Astrocyte of the cerebellum (primary cell): ENCODE results near the gene KIF26A.

Experiments used
- DNase-seq: peaks from one replicate; pipeline ENCODE4 v3.0.0-alpha.2; 2011; ENCODE audit warnings: low read depth
- H3K4me3 ChIP-seq: 2 replicates; pipeline ENCODE4 v1.5.1; 2011; ENCODE audit warnings: mild to moderate bottlenecking, low read depth, low read length, moderate library complexity
- in situ Hi-C: cut with HindIII; loops from 2 replicates; pipeline ENCODE4 v1.10.0; 2017; ENCODE audit warnings: low sequenced_read_pairs
- TF ChIP-seq, protein P1 (sequence below): IDR thresholded peaks from 2 replicates; pipeline ENCODE4 v1.5.1; 2012; ENCODE audit warnings: low read length, low read depth, moderate library complexity, mild to moderate bottlenecking; ENCODE audit errors: missing control alignments

Gene KIF26A

DNA sequence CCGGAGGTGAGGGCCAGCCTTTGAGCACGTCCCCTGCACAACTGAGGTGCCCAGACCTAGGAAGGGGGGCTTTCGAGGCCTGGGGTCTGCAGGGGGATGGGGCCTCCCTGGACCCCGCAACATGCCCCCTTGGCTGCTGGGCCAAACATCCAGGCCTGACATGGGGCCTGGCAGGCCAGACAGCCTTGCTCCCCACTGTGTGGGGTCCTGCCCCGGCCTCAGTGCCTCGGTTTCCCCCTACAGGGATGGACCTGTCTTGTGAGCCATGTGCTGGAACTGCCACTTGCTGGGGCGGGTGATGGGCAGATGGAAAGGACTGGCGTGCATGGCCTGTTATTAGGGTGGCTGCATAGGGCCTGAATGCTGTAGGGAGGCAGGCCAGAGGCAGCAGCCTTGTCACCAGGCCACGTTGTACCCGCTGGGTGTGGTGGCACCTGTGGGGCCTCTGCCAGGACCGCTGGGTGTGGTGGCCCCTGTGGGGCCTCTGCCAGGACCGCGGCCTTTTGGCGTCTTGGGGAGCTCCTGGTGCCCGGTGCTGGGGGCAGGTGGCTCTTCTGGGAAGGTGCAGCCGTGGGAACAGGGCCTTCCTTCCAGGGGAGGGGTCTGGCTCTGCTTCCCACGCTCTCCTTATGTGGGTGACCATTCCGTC is 32.4 kb upstream of the KIF26A start:
- TF ChIP-seq, protein P1, sequence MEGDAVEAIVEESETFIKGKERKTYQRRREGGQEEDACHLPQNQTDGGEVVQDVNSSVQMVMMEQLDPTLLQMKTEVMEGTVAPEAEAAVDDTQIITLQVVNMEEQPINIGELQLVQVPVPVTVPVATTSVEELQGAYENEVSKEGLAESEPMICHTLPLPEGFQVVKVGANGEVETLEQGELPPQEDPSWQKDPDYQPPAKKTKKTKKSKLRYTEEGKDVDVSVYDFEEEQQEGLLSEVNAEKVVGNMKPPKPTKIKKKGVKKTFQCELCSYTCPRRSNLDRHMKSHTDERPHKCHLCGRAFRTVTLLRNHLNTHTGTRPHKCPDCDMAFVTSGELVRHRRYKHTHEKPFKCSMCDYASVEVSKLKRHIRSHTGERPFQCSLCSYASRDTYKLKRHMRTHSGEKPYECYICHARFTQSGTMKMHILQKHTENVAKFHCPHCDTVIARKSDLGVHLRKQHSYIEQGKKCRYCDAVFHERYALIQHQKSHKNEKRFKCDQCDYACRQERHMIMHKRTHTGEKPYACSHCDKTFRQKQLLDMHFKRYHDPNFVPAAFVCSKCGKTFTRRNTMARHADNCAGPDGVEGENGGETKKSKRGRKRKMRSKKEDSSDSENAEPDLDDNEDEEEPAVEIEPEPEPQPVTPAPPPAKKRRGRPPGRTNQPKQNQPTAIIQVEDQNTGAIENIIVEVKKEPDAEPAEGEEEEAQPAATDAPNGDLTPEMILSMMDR = no peak
- H3K4me3 ChIP-seq = no peak overlapping the region
- DNase-seq = no peak
- in situ Hi-C loops = no loop called here

DNA sequence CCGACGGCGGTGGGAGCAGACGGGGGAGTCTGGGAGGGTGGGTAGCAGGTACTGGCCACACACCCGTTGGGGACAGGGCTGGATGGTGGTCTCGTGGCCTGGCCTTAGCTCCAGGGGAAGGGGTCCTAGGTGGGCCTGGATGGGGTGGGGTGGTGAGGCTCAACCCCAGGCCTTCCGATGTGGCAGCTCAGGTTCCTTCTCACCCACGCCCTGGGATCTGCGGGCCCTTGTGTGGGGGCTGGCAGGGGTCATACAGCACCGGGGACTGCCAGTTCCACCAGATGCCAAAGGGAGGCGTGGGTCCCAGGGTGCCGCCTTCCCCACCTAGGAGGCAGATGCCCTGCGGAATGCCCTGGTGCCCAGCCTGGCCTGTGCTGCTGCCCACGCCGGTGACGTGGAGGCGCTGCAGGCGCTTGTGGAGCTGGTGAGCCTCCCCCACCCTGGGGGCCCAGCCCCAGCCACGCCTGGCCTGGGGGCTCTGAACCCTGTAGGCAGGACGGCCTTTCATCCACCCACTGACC is 31.9 kb upstream of the KIF26A start:
- H3K4me3 ChIP-seq = no peak overlapping the region
- TF ChIP-seq, protein P1 = no peak
- DNase-seq = no peak
- in situ Hi-C loops = no loop called here

DNA sequence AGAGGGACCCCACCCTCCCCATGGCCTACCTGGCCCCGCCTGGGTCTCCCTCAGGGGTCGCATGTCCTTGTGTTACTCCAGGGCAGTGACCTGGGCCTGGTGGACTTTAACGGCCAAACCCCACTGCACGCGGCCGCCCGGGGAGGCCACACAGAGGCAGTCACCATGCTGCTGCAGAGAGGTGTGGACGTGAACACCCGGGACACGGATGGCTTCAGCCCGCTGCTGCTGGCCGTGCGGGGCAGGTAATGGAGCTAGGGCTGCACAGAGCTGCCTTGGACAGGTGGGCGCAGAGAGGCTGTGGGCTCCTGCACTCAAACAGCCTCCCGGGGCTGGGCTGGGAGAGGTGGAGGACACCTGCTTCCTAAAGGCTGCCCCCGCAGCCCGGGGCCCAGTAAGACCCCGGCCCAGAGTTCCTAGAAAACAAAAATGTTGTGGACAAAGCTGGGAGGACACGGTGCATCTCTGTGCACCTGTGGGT is 31.2 kb upstream of the KIF26A start:
- H3K4me3 ChIP-seq = no peak overlapping the region
- DNase-seq = no peak
- TF ChIP-seq, protein P1 = no peak
- in situ Hi-C loops = no loop called here

DNA sequence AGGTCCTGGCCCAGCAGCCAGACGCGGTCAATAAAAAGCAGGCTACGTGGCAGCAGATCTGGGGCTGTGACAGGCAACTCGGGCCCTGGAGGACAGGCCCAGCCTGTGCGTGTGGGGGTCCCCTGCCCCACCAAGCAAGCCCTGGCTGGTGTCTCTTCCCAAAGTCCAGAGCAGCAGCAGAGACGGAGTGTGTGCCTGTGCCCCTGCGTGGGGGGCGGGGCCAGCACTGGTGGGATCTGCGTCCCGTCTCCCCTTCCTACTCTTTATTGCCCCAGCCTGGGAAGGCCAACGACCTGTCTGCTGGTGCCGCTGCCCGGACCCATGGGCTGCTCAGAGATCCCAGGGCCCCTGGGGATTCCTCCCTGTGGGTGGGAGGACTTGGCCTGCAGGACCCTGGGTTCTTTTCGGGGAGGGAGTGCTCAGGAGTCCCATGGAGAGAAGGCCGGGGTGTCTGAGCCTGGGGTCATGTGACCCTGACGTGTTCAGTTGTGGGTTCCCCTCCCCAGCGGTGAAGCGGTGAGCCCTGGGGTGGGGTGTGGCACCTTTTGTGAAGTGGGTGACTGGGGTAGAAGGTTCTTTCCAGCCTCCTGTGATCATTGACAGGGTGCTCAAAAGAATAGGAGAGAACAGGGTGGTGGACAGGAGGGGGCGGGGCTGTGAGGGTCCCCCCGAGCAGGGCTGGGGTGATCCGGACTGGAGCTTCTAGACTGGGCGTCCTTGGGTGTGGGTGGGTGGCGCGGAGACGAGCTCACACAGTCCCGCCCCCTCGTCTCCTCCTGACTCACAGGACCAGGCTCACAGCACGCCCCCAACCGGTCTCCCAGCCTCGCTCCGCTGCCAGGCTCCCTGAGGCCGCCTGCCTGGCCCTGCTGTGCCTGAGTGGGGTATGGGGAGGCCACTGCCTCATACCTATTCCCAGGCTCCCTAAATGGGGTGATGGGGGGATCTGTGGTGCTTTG is 30.5 kb upstream of the KIF26A start:
- in situ Hi-C loops = no loop called here
- TF ChIP-seq, protein P1 = no peak

DNA sequence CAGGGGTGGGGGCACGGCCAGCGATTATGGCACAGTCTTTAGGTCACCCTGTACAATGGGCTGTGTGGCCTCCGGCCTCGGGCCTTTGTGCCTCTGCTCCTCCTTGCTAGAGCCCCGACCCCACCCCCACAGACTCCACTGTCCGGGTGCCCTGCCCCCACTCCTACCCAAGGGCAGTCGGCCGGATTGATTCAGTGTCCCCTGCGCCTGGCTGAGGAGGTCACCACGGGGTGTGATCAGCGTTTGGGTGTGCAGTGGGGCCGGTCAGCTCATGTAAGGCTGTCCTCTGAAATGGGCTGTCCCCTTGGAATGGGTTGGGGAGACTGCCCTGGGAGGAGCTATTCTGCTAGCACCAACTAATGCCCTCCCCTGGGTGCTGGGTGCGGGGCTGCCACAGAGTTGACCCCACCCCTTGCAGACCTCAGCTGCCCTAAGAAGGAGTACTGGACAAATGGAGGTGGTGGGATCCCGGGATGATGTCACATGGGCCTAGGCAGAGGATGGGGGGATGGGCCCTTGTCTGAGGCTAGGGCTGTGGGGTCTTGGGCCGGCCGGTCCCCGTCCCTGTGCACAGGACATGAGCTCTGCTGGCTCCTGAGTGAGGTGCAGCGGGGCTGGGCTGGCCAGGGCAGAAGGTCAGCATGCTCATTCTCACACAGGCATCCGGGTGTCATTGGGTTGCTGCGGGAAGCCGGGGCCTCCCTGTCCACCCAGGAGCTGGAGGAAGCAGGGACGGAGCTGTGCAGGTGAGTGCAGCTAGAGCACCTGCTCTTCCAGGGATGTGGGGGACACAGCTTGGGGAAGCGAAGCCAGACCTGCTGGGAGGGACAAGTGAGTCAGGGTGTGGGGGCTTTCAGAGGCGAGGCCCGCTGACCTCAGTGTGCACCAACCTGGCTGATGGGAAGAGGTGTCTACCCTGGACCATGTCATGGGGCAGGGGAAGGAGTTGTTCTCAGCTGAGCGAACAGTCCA is 29.5 kb upstream of the KIF26A start:
- no peak overlapping the region for H3K4me3 ChIP-seq
- TF ChIP-seq, protein P1 = no peak
- DNase-seq = no peak
- in situ Hi-C loops = no loop called here

More for the DNA sequence above, 30.5 kb upstream of the KIF26A start:
- no peak for DNase-seq
- no peak overlapping the region for H3K4me3 ChIP-seq
